HG03520 (cell line): Measurements from ENCODE around the gene TENT5D.
"Not testable (repeated sequence)": the region's sequence is repeated elsewhere in the genome, so short reads cannot be mapped to it uniquely, and the experiment has no call there.

Source experiments
- ATAC-seq: cut with Tn5 transposase; IDR thresholded peaks from one replicate; pipeline ENCODE4 v1.9.1; 2021; ENCODE audit warnings: mild to moderate bottlenecking, moderate library complexity; ENCODE audit not compliant: unreplicated experiment

TENT5D gene

DNA sequence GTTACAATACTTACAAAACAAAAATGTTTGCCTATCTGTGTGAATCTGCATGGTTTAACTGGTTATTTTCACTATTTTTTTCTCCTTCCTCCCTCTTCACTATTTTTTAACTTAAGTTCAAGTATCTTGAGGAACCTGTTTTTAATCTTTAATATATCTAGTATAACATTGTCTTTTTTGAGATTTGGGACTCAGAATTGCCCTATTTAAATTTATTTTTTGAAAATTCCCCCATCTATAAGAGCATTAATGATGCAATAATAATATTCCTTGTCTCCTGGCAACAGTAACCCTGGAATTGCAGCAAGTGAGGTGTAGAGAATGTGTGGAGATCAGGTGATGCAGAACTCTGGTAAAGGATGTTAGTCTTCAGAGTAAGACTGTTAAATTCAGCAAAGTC lies at the start of gene TENT5D:
TENT5D (plus strand) TSS at position 301 of the 400 bp plus-strand sequence. CDS start 22,093 bp downstream, outside the sequence.
- ATAC-seq: no peak

DNA sequence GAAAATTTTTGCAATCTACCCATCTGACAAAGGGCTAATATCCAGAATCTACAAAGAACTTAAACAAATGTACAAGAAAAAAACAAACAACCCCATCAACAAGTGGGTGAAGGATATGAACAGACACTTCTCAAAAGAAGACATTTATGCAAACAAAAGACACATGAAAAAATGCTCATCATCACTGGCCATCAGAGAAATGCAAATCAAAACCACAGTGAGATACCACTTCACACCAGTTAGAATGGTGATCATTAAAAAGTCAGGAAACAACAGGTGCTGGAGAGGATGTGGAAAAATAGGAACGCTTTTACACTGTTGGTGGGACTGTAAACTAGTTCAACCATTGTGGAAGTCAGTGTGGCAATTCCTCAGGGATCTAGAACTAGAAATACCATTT lies 34.6 kb upstream of the TENT5D start:
- ATAC-seq: not testable (repeated sequence)

DNA sequence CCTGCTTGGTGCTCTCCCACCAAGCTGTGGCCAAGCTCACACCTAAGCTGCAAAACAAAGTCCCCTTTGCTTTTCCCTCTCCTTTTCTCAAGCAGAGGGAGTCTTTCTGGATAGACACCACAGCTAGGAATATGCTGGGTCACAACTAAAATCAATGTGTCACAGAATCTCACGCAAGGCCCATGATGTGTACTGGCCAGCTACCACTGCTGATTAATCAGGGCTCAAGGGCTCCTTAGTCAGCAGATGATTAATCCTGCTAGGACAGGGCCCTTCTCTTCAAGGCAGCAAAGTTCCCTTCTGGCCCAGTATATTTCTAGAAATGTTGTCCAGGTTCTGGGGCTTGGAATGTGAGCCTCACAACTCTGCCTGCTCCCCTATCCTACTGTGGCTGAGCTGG lies 32.0 kb upstream of the TENT5D start:
- no peak for ATAC-seq

DNA sequence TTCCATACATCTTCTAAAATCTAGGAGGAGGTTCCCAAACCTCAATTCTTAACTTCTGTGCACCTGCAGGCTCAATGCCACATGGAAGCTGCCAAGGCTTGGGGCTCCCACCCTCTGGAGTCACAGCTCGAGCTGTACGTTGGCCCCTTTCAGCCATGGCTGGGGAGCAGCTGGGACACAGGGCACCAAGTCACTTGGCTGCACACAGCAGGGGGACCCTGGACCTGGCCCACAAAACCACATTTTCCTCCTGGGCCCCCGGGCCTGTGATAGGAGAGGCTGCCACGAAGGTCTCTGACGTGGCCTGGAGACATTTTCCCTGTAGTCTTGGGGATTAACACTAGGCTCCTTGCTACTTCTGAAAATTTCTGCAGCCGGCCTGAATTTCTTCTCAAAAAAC lies 8.2 kb upstream of the TENT5D start:
- ATAC-seq: no peak

DNA sequence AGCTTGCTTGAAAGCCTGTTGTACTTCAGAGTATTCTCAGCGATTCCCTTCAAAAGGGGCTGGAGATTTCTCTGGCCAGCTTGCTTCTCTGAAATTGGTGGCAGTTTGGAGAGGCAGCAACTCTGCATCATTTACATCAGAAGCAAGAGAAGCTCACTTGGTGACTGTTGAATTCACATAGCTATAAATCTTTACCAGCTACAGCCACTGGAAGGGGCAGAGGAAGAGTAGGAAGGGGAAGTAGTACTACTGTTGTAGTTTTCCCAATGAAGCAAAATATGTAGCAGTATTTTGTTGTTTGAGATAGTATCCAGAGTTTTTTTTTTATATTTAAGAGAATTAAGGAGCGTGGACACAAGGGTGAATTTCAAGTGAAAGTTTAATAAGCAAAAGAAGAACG lies 2.8 kb downstream of the TENT5D start:
- no peak for ATAC-seq

DNA sequence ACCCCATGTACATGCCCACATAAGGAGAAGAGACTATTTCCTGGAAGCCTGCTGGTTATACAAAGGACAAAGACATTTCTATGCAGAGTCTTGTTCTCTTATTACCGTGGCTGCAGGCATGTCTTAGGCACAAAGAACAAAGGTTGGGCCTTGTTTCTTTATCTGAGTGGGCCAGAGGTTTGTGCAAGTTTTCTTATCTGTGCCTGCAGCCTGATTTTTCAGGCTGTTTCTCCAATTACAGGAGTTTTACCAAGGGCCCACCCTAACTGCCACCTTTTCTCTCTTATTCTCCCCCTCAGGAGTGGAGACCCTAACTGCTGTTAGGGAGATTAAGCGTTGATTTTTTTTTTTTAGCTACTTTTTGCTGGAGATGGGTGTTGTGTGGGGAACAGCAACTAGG lies 3.5 kb downstream of the TENT5D start:
- ATAC-seq: no peak

DNA sequence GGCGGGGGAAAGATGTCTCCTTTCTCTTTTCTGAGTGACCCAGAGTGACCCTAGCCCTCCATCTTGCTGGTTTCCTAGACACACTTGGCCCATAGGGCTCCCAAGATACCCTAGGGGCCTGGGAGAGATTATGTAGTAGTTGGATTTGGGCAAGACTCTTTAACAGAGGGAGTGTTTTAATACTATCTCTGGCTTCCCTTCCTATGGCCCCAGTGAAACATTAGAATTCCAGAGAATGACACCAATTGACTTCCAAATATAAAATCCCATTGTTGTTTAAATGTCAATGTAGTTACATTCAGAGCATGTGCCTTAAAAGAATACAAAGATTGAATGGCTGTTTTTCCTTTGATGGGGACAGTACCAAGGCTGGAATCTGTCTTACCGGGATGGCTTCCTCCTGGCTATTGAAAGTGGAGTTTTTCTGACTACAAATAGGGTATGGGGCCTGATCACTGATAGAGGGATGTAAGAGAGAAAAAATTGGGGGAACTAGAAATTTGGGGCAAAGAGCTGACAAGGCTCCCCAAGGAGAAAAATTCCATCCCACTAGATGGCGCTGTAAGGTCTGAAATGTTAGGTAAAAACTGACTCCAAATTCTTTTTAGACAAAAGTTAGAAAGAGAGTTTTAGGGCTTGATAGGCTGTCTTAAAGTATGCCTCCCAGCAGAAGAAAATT lies 10.7 kb downstream of the TENT5D start:
- ATAC-seq: no peak

DNA sequence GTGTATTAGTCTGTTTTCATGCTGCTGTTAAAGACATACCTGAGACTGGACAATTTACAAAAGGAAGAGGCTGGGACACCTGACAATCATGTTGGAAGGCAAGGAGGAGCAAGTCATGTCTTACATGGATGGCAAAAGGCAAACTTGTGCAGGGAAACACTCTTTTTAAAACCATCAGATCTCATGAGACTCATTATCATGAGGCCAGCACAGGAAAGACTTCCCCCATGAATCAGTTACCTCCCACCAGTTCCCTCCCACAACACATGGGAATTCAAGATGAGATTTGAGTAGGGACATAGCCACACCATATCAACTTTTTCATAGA lies 11.2 kb downstream of the TENT5D start:
- ATAC-seq: no peak

DNA sequence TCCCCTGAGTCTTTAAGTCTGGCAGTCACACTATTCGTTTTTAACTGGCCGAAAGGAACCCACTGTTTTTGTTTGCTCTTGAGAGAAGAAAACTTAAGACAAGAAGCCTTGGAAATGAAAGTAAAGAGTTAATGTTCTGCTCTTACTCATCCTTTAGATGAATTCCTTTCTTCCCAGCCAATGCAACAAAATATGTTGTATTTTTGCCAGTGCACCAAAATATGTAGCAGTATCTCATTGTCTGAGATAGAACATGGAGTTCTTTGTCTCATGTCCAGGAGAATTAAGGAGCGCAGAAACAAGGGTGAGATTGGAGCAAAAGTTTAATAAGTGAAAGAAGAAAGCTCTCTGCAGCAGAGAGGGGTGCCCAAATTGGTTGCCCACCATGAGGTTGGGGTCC lies 12.2 kb downstream of the TENT5D start:
- no peak for ATAC-seq

DNA sequence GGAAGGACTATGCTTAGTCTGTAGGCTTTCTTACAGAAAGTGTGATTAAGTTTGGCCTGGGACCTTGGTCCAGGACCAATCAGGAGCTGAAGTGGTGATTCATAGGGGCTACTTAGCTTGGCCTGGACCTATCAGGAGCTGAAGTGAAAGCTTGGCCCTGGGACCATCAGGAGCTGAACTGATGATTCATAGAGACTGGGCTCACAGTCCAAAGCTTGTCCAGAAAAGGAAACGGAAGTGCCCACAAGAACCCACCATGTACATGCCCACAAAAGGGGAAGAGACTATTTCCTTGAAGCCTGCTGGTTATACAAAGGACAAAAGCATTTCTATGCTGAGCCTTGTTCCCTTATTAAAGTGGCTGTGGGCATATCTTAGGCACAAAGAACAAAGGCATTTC lies 12.6 kb downstream of the TENT5D start:
- ATAC-seq: no peak

DNA sequence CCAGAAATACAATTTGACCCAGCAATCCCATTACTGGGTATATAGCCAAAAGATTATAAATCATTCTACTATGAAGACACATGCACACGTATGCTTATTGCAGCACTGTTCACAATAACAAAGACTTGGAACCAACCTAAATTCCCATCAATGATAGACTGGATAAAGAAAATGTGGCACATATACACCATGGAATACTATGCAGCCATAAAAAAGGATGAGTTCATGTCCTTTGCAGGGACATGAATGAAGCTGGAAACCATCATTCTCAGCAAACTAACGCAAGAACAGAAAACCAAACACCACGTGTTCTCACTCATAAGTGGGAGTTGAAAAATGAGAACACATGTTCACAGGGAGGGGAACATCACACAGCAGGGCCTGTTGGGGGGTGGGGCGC lies 47.9 kb downstream of the TENT5D start:
- not testable (repeated sequence) for ATAC-seq

DNA sequence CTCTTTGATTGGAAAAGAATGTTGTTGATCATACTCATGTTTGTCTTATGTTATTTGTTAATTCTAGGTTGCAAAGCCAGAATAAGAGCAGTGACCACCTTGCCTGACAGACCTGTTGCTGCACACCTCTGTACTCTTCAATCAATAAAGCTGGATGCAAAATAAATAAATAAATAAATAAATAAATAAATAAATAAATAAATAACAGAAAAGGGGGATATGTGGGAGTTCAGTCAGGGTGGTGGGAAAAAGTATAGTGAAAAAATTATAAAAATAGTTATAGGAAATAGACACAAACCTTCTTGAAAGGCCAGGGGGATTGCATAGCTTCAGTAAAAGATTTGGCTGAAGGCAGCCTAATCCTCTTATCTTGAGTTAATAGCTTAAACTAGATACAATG lies 51.3 kb downstream of the TENT5D start:
- no peak for ATAC-seq

DNA sequence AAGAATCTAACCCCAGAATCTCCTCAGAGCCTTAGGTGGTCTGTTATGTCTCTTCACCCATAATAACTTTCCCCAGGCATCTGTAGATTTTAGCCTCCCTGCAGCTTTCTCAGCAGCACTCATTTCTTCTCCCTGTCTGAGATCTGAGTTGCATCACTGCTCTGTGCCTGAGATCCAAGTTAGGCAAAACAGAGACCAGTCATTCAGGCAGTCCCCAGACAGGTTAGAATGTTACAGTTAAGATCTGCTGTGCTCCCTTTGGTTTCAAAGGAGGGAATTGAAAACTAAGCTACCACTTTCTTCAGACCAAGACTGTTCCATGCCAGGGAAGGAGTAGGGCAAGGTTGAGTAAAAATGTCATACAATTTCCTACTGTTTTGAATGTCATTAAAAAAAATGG lies 65.3 kb downstream of the TENT5D start:
- ATAC-seq: no peak

DNA sequence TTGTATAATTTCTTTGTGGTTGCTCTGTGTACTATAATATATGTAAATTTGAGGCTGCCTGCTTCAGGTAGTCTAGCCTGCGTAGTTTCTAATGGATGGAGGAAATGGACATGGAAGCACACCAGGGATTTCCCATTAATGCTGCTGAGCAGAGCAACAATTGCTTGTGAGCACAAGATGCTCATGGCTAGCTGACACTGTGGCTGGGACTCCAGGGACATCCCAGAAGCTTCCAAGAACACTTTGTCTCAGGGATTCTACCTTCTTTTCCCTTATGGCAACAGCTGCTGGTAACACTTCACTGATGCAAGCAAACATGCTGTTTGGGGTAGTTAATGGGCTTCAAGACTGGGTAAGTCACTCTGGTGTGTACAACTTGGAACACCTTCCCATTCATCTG lies 66.1 kb downstream of the TENT5D start:
- no peak for ATAC-seq

DNA sequence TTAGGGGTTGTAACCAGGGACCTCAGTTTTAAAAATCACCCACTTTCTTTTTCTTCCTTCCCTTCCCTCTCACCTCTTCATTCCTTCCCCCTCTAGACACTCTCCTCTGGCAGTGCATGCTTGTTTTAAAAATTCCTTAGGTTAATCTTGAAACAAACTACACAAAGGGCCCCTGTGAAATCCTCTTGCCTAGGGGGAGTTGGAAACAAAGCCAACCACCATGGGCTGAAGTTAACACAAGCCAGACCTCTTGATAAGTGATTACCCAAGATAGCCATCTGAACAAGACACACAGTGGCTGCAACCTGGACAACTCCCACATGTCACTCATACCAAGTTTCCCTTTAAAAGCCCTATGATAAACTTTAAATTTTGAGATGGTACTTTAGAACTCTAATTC lies 68.9 kb downstream of the TENT5D start:
- ATAC-seq: no peak
